GM18526 (cell line): Measurements from ENCODE around the gene MED13.

Experiments used
- POLR2A ChIP-seq: IDR thresholded peaks from 3 replicates; pipeline ENCODE4 v1.6.1; 2011; ENCODE audit not compliant: insufficient read length; ENCODE audit errors: extremely low read depth

Gene MED13

GRCh38 chr17:62045109-62045508 is 20.0 kb downstream of the MED13 start:
- TF ChIP-seq POLR2A: no peak

- TF ChIP-seq POLR2A: no peak
Measured at GRCh38 chr17:62043602-62044001, 21.5 kb downstream of the MED13 start.

- TF ChIP-seq POLR2A: no peak
Measured at GRCh38 chr17:62043140-62043539, 21.9 kb downstream of the MED13 start.

GRCh38 chr17:62038248-62038647 is 26.8 kb downstream of the MED13 start:
- no peak for TF ChIP-seq POLR2A

- no peak for TF ChIP-seq POLR2A
Measured at GRCh38 chr17:62033317-62033716, 31.8 kb downstream of the MED13 start.

- no peak for TF ChIP-seq POLR2A
Measured at GRCh38 chr17:62032480-62032879, 32.6 kb downstream of the MED13 start.

- TF ChIP-seq POLR2A: no peak
Measured at GRCh38 chr17:62030264-62030663, 34.8 kb downstream of the MED13 start.

GRCh38 chr17:62024866-62025265 is 40.2 kb downstream of the MED13 start:
- TF ChIP-seq POLR2A: no peak

- TF ChIP-seq POLR2A: no peak
Measured at GRCh38 chr17:62017912-62018311, 47.2 kb downstream of the MED13 start.

- no peak for TF ChIP-seq POLR2A
Measured at GRCh38 chr17:62017496-62017895, 47.6 kb downstream of the MED13 start.

GRCh38 chr17:62014526-62014925 is 50.6 kb downstream of the MED13 start:
- TF ChIP-seq POLR2A: no peak

- TF ChIP-seq POLR2A: no peak
Measured at GRCh38 chr17:62009220-62009619, 55.9 kb downstream of the MED13 start.

GRCh38 chr17:62008294-62008693 is 56.8 kb downstream of the MED13 start:
- TF ChIP-seq POLR2A: no peak

- no peak for TF ChIP-seq POLR2A
Measured at GRCh38 chr17:62004388-62004787, 60.7 kb downstream of the MED13 start.

- TF ChIP-seq POLR2A: no peak
Measured at GRCh38 chr17:62001105-62001504, 64.0 kb downstream of the MED13 start.

- no peak for TF ChIP-seq POLR2A
Measured at GRCh38 chr17:62000186-62000585, 64.9 kb downstream of the MED13 start.

- TF ChIP-seq POLR2A: no peak
Measured at GRCh38 chr17:61997664-61998063, 67.4 kb downstream of the MED13 start.
